ENCODE measurements around the gene CDC42SE1. TPM values are rescaled to one million over a fixed set of nuclear protein-coding genes. Genes with fewer than 3 reads are reported as not detected.

Gene CDC42SE1
- 70.2 to 82.4 TPM (median 75.5 TPM) in 5 replicates for total RNA-seq (2022; extraction: Qiagen RNA extraction; ENCODE audit: low read depth)

GRCh38 chr1:151059109-151060006 is at the start of gene CDC42SE1:
CDC42SE1 (minus strand) TSS chr1:151059622; CDS start chr1:151055730, 3,892 bp downstream.

GRCh38 chr1:151070474-151071276 is 11.3 kb upstream of the CDC42SE1 start, which contains the start of gene GABPB2:
GABPB2 (plus strand) TSS chr1:151070761; CDS start chr1:151088190, 17,429 bp downstream.

GRCh38 chr1:151060007-151060656 is 710 bp upstream of the CDC42SE1 start, which contains the start of gene MLLT11:
MLLT11 (plus strand) TSS chr1:151060397; CDS start chr1:151067225, 6,828 bp downstream.

GRCh38 chr1:151047591-151047924 is 11.9 kb downstream of the CDC42SE1 start, which contains the start of gene C1orf56:
C1orf56 (plus strand) TSS chr1:151047751; CDS start chr1:151047848, 97 bp downstream.

GRCh38 chr1:151036356-151036755 is 23.1 kb downstream of the CDC42SE1 start, which contains the start of gene BNIPL:
BNIPL (plus strand) TSS chr1:151036586; CDS start chr1:151036726, 140 bp downstream.

GRCh38 chr1:151008244-151009205 is 50.9 kb downstream of the CDC42SE1 start, which contains the start of gene PRUNE1:
PRUNE1 (plus strand) TSS chr1:151008449; CDS start chr1:151008633, 184 bp downstream.

GRCh38 chr1:151006327-151007052 is 52.9 kb downstream of the CDC42SE1 start, which contains the start of gene MINDY1:
MINDY1 (minus strand) TSS chr1:151006902; CDS start chr1:151002617, 4,285 bp downstream.

Other genes with a start within 250 kb of the CDC42SE1 start
- 10.7 to 12.2 TPM (median 12.0 TPM) in 5 replicates for gene ARNT, start 183.0 kb downstream of the CDC42SE1 start, total RNA-seq (2022; extraction: Qiagen RNA extraction; ENCODE audit: low read depth)
- gene CTXND2, start 172.5 kb downstream of the CDC42SE1 start, total RNA-seq (2022; extraction: Qiagen RNA extraction; ENCODE audit: low read depth), result not detected in 5 replicates
- gene SETDB1, start 133.3 kb downstream of the CDC42SE1 start, total RNA-seq (2022; extraction: Qiagen RNA extraction; ENCODE audit: low read depth), result 22.7 to 28.1 TPM (median 23.0 TPM) in 5 replicates
- 240 to 250 TPM (median 247 TPM) in 5 replicates for gene CERS2, start 84.8 kb downstream of the CDC42SE1 start, total RNA-seq (2022; extraction: Qiagen RNA extraction; ENCODE audit: low read depth)
- 0.54 to 1.3 TPM (median 0.70 TPM) in 5 replicates for gene ANXA9, start 77.3 kb downstream of the CDC42SE1 start, total RNA-seq (2022; extraction: Qiagen RNA extraction; ENCODE audit: low read depth)
- gene MINDY1, start 52.7 kb downstream of the CDC42SE1 start, total RNA-seq (2022; extraction: Qiagen RNA extraction; ENCODE audit: low read depth), result 2.2 to 3.4 TPM (median 2.7 TPM) in 5 replicates
- gene PRUNE1, start 51.2 kb downstream of the CDC42SE1 start, total RNA-seq (2022; extraction: Qiagen RNA extraction; ENCODE audit: low read depth), result 11.4 to 16.9 TPM (median 14.9 TPM) in 5 replicates
- gene BNIPL, start 23.0 kb downstream of the CDC42SE1 start, total RNA-seq (2022; extraction: Qiagen RNA extraction; ENCODE audit: low read depth), result 0.06 to 0.20 TPM (median 0.13 TPM) in 4 of 5 replicates, not detected in the other
- 4.7 to 8.8 TPM (median 7.3 TPM) in 5 replicates for gene C1orf56, start 11.9 kb downstream of the CDC42SE1 start, total RNA-seq (2022; extraction: Qiagen RNA extraction; ENCODE audit: low read depth)
- gene MLLT11, start 775 bp upstream of the CDC42SE1 start, total RNA-seq (2022; extraction: Qiagen RNA extraction; ENCODE audit: low read depth), result 10.3 to 19.6 TPM (median 18.6 TPM) in 5 replicates
- 3.3 to 3.8 TPM (median 3.4 TPM) in 5 replicates for gene GABPB2, start 11.1 kb upstream of the CDC42SE1 start, total RNA-seq (2022; extraction: Qiagen RNA extraction; ENCODE audit: low read depth)
- gene SEMA6C, start 87.0 kb upstream of the CDC42SE1 start, total RNA-seq (2022; extraction: Qiagen RNA extraction; ENCODE audit: low read depth), result 1.1 to 1.6 TPM (median 1.3 TPM) in 5 replicates
- not detected in 5 replicates for gene TNFAIP8L2, start 97.0 kb upstream of the CDC42SE1 start, total RNA-seq (2022; extraction: Qiagen RNA extraction; ENCODE audit: low read depth)
- gene LYSMD1, start 106.3 kb upstream of the CDC42SE1 start, total RNA-seq (2022; extraction: Qiagen RNA extraction; ENCODE audit: low read depth), result 5.7 to 9.4 TPM (median 6.1 TPM) in 5 replicates
- 43.6 to 49.9 TPM (median 48.2 TPM) in 5 replicates for gene SCNM1, start 106.5 kb upstream of the CDC42SE1 start, total RNA-seq (2022; extraction: Qiagen RNA extraction; ENCODE audit: low read depth)
- 0.29 TPM in 1 of 5 replicates, not detected in the others for gene TMOD4, start 116.4 kb upstream of the CDC42SE1 start, total RNA-seq (2022; extraction: Qiagen RNA extraction; ENCODE audit: low read depth)
- 44.9 to 58.1 TPM (median 45.6 TPM) in 5 replicates for gene VPS72, start 130.6 kb upstream of the CDC42SE1 start, total RNA-seq (2022; extraction: Qiagen RNA extraction; ENCODE audit: low read depth)
- gene PIP5K1A, start 138.9 kb upstream of the CDC42SE1 start, total RNA-seq (2022; extraction: Qiagen RNA extraction; ENCODE audit: low read depth), result 42.5 to 53.0 TPM (median 43.5 TPM) in 5 replicates
- 161 to 222 TPM (median 192 TPM) in 5 replicates for gene PSMD4, start 195.1 kb upstream of the CDC42SE1 start, total RNA-seq (2022; extraction: Qiagen RNA extraction; ENCODE audit: low read depth)
- gene ZNF687, start 222.7 kb upstream of the CDC42SE1 start, total RNA-seq (2022; extraction: Qiagen RNA extraction; ENCODE audit: low read depth), result 11.8 to 15.4 TPM (median 14.3 TPM) in 5 replicates